HG02870 (cell line): ENCODE measurements around the gene GPR17.

Experiments used
- ATAC-seq: cut with Tn5 transposase; IDR thresholded peaks from one replicate; pipeline ENCODE4 v1.9.1; 2021; ENCODE audit warnings: mild to moderate bottlenecking, moderate library complexity; ENCODE audit not compliant: unreplicated experiment

The GPR17 gene

DNA sequence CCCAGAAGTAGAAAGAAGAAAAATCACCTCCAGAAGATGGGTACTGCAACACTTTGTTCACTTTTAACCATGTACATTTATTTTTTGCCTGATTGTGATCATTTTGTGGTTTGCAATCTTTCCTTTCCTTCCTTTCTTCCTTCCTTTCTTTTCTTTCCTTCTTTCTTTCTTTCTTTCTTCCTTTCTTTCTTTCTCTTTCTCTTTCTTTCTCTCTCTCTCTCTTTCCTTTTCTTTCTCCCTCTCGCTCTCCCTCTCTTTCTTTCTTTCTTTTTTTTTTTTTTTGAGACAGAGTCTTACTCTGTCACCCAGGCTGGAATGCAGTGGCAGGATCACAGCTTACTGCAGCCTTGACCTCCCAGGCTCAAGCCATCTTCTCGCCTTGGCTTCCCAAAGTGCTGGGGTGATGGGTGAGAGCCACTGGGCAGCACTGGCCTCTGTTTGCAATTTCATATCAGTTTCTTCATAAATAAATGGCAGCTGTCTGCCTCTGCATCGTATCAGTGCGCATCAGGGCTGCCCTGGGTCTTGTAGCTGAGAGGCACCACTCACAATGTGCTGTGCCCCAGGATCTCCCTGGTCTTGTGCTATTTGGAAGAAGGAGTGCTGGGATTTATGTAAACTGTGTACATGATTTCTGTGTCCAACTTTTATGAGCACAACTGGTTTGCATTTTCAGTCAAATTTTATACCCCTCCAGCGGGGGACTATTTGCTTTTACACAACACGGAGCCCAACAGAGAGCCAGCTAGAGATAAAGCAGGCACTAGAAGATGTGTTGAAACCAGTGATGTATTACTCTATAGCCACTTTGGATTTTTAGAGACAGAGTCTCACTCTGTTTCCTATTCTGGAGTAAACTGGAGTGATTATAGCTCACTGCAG lies 36.3 kb downstream of the GPR17 start:
- no peak for ATAC-seq

GRCh38 chr2:127683056-127683455 lies 37.1 kb downstream of the GPR17 start:
- no peak for ATAC-seq

DNA sequence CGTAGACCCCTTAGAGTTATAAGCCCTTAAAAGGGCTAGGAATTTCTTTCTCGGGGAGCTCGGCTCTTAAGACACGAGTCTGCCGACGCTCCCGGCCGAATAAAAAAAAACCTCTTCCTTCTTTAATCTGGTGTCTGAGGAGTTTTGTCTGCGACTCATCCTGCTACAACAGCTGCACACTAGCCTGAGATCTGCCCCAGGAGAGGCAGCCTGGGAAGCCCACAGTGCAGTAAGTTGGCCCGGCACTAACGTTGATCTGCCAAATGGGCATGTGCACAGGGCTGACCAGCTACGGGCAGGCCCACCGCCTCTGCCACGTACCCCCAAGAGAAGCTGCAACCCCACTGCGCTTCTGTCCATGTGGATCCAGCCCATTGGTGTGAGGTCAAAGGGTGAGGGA lies 37.8 kb downstream of the GPR17 start:
- ATAC-seq: no peak

- no peak for ATAC-seq
These were observed 39.6 kb downstream of the GPR17 start for GRCh38 chr2:127685410-127686080.

DNA sequence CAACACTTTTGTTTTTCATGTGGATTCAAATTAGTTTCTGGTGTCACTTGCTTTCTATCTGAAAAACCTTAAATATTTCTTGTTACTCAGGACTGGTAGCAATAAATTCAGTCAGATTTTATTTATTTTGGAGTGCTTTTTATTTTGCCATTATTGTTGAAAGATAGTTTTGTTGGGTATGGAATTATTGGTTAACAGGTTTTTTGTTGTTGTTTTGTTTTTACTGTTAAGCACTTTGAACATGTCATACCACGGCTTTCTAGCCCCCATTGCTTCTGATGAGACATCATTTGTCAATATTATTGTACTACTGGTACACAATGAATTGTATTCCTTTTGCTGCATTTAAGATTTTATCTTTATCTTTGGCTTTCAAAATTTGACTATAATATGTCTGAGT lies 42.5 kb downstream of the GPR17 start:
- no peak for ATAC-seq

DNA sequence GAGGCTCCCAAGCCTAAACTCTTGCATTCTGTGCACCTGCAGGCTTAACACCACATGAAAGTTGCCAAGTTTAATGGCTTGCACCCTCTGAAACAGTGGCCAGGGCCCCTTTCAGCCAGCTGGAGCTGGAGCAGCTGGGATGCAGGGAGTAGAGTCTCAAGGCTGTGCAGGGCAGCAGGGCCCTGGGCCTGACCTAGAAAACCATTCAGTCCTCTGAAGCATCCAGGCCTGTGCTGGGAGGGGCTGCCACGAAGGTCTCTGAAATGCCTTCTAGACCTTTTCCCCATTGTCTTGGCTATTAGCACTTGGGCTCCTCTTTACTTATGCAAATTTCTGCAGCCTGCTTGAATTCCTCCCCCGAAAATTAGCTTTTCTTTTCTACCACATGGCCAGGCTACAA lies 44.7 kb downstream of the GPR17 start:
- no peak for ATAC-seq

DNA sequence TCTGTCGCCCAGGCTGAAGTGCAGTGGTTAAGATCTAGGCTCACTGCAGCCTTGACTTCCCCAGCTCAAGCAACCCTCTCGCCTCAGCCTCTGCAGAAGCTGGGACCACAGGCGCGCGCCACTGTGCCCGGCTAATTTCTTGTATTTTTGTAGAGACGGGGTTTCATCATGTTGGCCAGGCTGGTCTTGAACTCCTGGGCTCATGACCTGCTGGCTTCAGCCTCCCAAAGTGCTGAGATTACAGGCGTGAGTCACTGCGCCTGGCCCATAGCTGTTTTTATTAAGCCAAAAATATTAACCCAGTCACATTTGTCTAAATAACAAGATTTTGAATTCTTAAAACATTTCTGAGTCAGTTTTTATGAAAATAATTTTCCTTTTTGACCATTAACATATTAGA lies 49.0 kb downstream of the GPR17 start:
- no peak for ATAC-seq

DNA sequence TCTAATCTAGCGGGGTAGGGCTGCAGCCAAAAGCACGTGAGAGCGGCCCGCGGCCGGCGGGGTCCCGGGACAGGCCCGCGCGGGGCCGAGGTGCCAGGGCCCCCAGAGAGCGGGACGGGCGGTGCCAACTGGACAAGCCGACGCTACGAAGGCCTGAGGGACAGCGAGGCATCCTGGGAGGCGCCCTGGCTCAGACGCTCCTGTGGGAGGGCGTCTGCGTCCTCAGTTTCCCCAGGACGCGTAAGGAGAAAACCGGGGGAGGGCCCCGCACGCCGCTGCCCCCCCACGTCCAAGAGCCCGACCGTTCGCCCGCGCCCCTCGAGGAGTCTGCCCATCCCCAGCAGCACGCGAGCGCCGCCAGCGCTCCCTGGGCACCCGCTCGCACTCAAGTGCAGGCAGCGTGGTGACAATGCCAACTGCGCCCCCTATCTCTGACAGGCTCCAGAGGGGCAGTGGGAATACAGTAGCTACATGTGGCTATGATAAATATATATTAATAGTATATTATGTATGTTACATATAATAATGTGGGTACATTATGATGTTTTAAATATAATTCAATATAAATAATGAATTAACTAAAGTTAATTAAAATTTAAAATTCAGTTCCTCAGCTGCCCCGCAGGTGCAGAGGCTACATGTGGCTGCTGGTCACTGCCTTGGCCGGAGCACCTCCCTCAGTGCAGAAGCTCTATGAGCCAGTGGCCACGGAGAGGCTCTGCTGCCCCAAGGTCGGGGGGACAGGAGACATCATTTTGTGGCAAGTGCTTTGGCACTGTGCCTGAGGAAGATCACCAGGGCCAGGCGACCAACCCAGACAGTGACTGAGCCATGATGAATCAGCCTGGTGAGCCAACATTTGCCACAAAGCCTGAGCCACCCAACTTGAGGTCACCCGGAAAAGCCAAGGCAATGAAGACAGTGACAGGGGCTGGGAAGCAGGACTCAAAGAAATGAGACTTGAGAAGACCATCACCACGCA lies 49.8 kb downstream of the GPR17 start:
- ATAC-seq: no peak

GRCh38 chr2:127697482-127698180 lies 51.7 kb downstream of the GPR17 start:
- no peak for ATAC-seq

GRCh38 chr2:127698553-127699355 lies 52.8 kb downstream of the GPR17 start:
- no peak for ATAC-seq

DNA sequence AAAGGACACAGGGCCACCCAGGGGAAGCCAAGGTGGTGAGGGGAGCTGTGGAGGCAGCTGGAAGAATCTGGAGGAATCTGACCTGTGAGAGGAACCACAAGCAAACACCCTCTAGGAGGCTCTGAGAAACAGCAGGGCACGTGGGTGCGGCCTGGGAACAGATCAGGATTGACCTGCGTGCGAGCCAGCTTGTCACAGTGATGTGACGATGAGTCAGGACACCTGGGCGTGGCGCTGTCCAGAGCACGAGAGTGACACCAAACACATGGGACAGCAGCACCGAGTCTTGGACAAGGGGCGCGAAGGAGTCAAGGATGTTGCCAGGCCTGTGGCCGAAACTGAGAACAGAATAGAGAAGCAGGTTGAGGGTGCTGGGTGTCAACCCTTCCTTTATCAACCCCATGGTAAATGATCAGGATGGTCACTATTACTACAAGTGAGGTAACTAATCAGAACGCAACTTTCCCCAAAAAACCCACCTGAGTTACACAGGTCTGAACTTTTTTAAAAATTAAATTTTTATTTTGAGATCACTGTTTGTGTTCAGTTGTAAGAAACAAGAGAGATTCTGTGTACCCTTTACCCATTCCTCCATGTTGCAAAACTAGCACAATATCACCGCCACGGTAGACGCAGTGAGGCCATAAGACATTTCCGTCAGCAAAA lies 54.7 kb downstream of the GPR17 start:
- peak; percentile 49 for ATAC-seq

GRCh38 chr2:127701193-127701650 lies 55.3 kb downstream of the GPR17 start, which contains the start of gene SFT2D3:
SFT2D3 (plus strand) TSS chr2:127701497; CDS start chr2:127701529, 32 bp downstream.
- peak; percentile 70 for ATAC-seq

GRCh38 chr2:127701651-127702394 lies 55.9 kb downstream of the GPR17 start:
- peak; percentile 34 for ATAC-seq
